ENCODE data around the gene HS3ST5. TPM values are rescaled to one million over a fixed set of nuclear protein-coding genes. Genes with fewer than 3 reads are reported as not detected.

HS3ST5 gene
- total RNA-seq, 1 experiment from 2014 or later: 14.4 TPM

DNA sequence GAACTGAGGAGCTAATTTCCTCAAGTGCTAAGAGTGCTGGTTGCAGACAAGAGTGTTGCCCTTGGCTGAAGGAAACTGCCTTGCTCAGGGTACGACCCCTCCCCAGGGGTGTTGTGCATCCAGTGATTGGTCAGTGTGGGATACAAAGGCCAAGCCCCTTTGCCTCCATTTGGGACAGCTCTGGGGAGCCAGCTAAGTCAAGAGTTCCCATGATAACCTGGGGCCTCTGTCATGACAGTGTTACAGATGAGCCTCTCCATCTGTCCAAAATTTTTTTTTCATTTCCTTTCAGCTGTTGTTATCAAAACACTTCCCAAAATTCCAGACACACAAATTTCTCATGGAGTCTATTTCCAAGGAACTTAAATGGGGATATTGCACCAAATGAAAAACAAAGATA lies 93.3 kb downstream of the HS3ST5 start:
- Histone ChIP-seq H3K56ac (ENCODE audit: insufficient read length, low read depth, low read length) (no peak overlapping the region), H3K14ac (ENCODE audit: insufficient read depth, low read length) (no peak overlapping the region), H3K4ac (ENCODE audit: low read depth, low read length) (no peak overlapping the region), H4K91ac (ENCODE audit: insufficient read length, low read depth, low read length) (no peak overlapping the region), H3T11ph (ENCODE audit: low read length) (no peak overlapping the region), H3K23ac (ENCODE audit: insufficient read length, low read depth, low read length) (no peak overlapping the region), H3K27me3 (ENCODE audit: insufficient read depth, low read length) (no peaks in the 10 kb centered on the region), H2AK5ac (ENCODE audit: insufficient read length, low read length) (no peak overlapping the region), H3K79me2 (ENCODE audit: insufficient read depth, low read length) (no peaks in the 10 kb centered on the region), H3K27ac (ENCODE audit: insufficient read length, low read depth, low read length) (no peak overlapping the region), H4K8ac (replicated peaks; ENCODE audit: insufficient read length, low read depth, low read length) (no peak overlapping the region), H2BK120ac (ENCODE audit: low read depth, low read length, poor library complexity, severe bottlenecking) (no peak overlapping the region), H2BK20ac (ENCODE audit: low read depth, low read length, poor library complexity, severe bottlenecking) (no peak overlapping the region), H2BK5ac (ENCODE audit: insufficient read length, low read length) (no peak overlapping the region), H3K4me1 (ENCODE audit: insufficient read depth, low read length) (peaks cover 2% of the 10 kb centered on the region; the same call in 1 of the 2 replicates), H2BK12ac (ENCODE audit: insufficient read length, low read depth, low read length) (no peak overlapping the region), H3K79me1 (ENCODE audit: insufficient read depth, low read depth, low read length, poor library complexity, severe bottlenecking) (no peaks in the 10 kb centered on the region), H2BK15ac (ENCODE audit: low read depth, low read length) (no peak overlapping the region), H3K9me3 (ENCODE audit: control insufficient read depth, low read depth, low read length) (no peaks in the 10 kb centered on the region), H3K9ac (ENCODE audit: extremely low read depth, insufficient read length, low read length) (no peak overlapping the region), H3K4me2 (ENCODE audit: insufficient read depth, insufficient read length, low read length) (no peak overlapping the region), H2AFZ (ENCODE audit: low read length) (no peak overlapping the region), H4K20me1 (ENCODE audit: control insufficient read depth, insufficient read depth, insufficient read length) (no peaks in the 10 kb centered on the region), H4K5ac (ENCODE audit: insufficient read length, low read depth, low read length) (no peak overlapping the region), H3K23me2 (ENCODE audit: insufficient read length, low read depth, low read length, poor library complexity, severe bottlenecking) (no peaks in the 10 kb centered on the region), H3K18ac (ENCODE audit: insufficient read length, low read depth, low read length) (no peak overlapping the region)
- Mint-ChIP-seq H3K4me3 (no peak overlapping the region), H3K4me1 (peaks cover 42 to 44% of the 10 kb centered on the region in 2 experiments), H3K36me3 (ENCODE audit: insufficient read depth in 1 of 3, low read depth in 3 of 3) (peaks cover 11 to 36% (median 22%) of the 10 kb centered on the region in 3 experiments), H3K27me3 (ENCODE audit: low read depth) (no peaks in the 10 kb centered on the region), H3K9me3 (peaks cover 3 to 6% of the 10 kb centered on the region in 2 experiments; a peak in 4 of 5 replicates), H3K27ac (no peak overlapping the region; a peak in 1 of 7 replicates)
- TF ChIP-seq, protein P1, sequence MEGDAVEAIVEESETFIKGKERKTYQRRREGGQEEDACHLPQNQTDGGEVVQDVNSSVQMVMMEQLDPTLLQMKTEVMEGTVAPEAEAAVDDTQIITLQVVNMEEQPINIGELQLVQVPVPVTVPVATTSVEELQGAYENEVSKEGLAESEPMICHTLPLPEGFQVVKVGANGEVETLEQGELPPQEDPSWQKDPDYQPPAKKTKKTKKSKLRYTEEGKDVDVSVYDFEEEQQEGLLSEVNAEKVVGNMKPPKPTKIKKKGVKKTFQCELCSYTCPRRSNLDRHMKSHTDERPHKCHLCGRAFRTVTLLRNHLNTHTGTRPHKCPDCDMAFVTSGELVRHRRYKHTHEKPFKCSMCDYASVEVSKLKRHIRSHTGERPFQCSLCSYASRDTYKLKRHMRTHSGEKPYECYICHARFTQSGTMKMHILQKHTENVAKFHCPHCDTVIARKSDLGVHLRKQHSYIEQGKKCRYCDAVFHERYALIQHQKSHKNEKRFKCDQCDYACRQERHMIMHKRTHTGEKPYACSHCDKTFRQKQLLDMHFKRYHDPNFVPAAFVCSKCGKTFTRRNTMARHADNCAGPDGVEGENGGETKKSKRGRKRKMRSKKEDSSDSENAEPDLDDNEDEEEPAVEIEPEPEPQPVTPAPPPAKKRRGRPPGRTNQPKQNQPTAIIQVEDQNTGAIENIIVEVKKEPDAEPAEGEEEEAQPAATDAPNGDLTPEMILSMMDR (conservative IDR thresholded peaks at IDR 0.05): no peak
- no CpG with 5 or more reads among the region's 1 CpG for WGBS (ENCODE audit: extremely low coverage, insufficient read length, low lambda C conversion rate)
- no peak for DNase-seq
